HuH-7 (cell line): ENCODE data around the gene NBPF9.
"Not testable (repeated sequence)": the region's sequence is repeated elsewhere in the genome, so short reads cannot be mapped to it uniquely, and the experiment has no call there.

ENCODE experiments used
- DNase-seq: peaks from one replicate; pipeline ENCODE4 v3.0.0; 2011; ENCODE audit warnings: low spot score

NBPF9 gene

GRCh38 chr1:149015522-149015921 is 87.8 kb downstream of the NBPF9 start:
- not testable (repeated sequence) for DNase-seq

GRCh38 chr1:149013513-149013912 is 89.8 kb downstream of the NBPF9 start:
- not testable (repeated sequence) for DNase-seq

DNA sequence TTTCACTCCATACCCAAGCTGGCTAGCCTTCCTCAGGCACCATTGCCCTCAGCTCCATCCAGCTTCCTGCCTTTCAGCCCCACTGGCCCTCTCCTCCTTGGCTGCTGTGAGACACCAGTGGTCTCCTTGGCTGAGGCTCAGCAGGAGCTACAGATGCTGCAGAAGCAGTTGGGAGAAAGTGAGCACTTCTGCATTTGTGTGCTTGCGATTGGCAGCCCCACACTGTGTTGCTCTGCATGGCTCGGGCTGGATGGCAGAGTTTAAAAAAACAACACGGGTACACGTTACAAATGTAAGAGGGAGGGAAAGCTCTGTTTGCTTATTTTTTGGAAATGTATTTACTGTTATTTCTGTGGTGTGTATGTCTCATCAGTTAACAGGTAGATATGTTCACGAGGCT is 90.8 kb downstream of the NBPF9 start:
- not testable (repeated sequence) for DNase-seq

- DNase-seq, result not testable (repeated sequence)
Measured at GRCh38 chr1:149009761-149010160, 93.6 kb downstream of the NBPF9 start.

GRCh38 chr1:149008769-149009168 is 94.6 kb downstream of the NBPF9 start:
- not testable (repeated sequence) for DNase-seq

- DNase-seq, result not testable (repeated sequence)
Measured at GRCh38 chr1:149008326-149008725, 95.0 kb downstream of the NBPF9 start.
